Chondrocyte (in vitro differentiated cells): ENCODE data around the gene EPC1. TPM values are rescaled to one million over a fixed set of nuclear protein-coding genes. Genes with fewer than 3 reads are reported as not detected.
"Not testable (repeated sequence)": the region's sequence is repeated elsewhere in the genome, so short reads cannot be mapped to it uniquely, and the experiment has no call there.

Source experiments
- DNase-seq: peaks from one replicate; pipeline ENCODE4 v3.0.0; 2021; ENCODE audit warnings: mixed read lengths, low spot score
- H3K27ac Mint-ChIP-seq: one replicate; pipeline ENCODE4 v1.8.0; 2021; ENCODE audit warnings: mild to moderate bottlenecking, moderate library complexity, mixed read lengths; ENCODE audit not compliant: unreplicated experiment
- H3K27me3 Mint-ChIP-seq: 2 replicates; pipeline ENCODE4 v1.8.0; 2021; ENCODE audit warnings: low read depth, mixed read lengths
- H3K36me3 Mint-ChIP-seq: 2 replicates; pipeline ENCODE4 v1.8.0; 2021; ENCODE audit warnings: low read depth, mixed read lengths
- H3K4me1 Mint-ChIP-seq: 2 replicates; pipeline ENCODE4 v1.8.0; 2021; ENCODE audit warnings: low read depth, mild to moderate bottlenecking, mixed read lengths
- H3K4me3 Mint-ChIP-seq: one replicate; pipeline ENCODE4 v1.8.0; 2021; ENCODE audit warnings: mild to moderate bottlenecking, moderate library complexity, mixed read lengths; ENCODE audit not compliant: unreplicated experiment
- H3K9me3 Mint-ChIP-seq: 2 replicates; pipeline ENCODE4 v1.8.0; 2021; ENCODE audit warnings: low read depth, mixed read lengths
- CTCF ChIP-seq: fragments of 200-600 bp; sonication (generic); IDR thresholded peaks from 2 replicates; pipeline ENCODE4 v1.5.0; 2021; ENCODE audit warnings: antibody characterized with exemption, mild to moderate bottlenecking, moderate library complexity
- total RNA-seq: library from RNA; stranded (reverse); gene quantifications from 3 replicates; pipeline ENCODE4 v1.2.1, GENCODE V29; 2021

EPC1 gene
- total RNA-seq, 1 donor from 2014 or later, result 22.0 TPM

GRCh38 chr10:32226624-32227023, 120.3 kb downstream of the EPC1 start:
- Mint-ChIP-seq H3K27me3 (no peaks in the 10 kb centered on the region), H3K9me3 (no peaks in the 10 kb centered on the region), H3K36me3 (no peaks in the 10 kb centered on the region), H3K27ac (no peak overlapping the region), H3K4me1 (peaks cover 4% of the 10 kb centered on the region), H3K4me3 (no peak overlapping the region)
- no peak for DNase-seq
- no peak for TF ChIP-seq CTCF

DNA sequence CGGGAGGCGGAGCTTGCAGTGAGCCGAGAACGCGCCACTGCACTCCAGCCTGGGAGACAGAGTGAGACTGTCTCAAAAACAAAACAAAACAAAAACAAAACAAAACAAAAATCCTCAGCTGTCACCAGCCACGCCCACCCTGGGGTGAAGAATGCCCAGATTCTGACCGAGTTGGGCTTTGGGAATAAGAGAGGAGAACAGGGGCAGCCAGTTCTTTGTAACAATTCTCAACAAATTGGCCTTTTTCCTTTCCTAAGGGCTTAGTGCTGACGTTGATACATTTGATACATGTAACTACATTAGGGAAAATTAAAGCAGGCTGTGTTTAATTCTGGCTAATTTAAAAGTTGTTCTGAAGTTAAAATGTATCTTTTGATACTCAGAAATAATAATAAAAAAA, 121.0 kb downstream of the EPC1 start:
- Mint-ChIP-seq H3K27ac (no peak overlapping the region), H3K9me3 (no peaks in the 10 kb centered on the region), H3K36me3 (no peaks in the 10 kb centered on the region), H3K4me3 (no peak overlapping the region), H3K4me1 (peaks cover 4% of the 10 kb centered on the region), H3K27me3 (no peaks in the 10 kb centered on the region)
- no peak for TF ChIP-seq CTCF
- DNase-seq, result no peak

DNA sequence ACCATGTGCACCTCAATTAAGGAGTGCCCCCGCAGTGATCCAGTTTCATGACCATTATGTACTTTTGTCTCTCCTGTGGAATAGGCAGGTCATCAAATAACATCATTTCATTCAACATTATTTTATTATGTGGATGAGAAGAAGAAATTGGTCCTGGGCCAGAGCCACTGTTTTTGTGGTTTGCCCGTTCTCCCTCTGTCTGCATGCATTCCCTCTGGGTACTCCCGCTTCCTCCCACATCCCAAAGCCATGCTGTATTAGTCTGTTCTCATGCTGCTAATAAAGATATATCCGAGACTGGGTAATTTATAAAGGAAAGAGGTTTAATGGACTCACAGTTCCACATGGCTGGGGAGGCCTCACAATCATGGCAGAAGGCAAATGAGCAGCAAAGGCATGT, 124.6 kb downstream of the EPC1 start:
- H3K9me3 Mint-ChIP-seq, result peaks cover 18% of the 10 kb centered on the region
- H3K4me3 Mint-ChIP-seq, H3K27me3 Mint-ChIP-seq, H3K27ac Mint-ChIP-seq, DNase-seq, H3K4me1 Mint-ChIP-seq, H3K36me3 Mint-ChIP-seq: not testable (repeated sequence)

- not testable (repeated sequence) for H3K4me3 Mint-ChIP-seq, DNase-seq, H3K27me3 Mint-ChIP-seq, H3K27ac Mint-ChIP-seq, H3K4me1 Mint-ChIP-seq, H3K36me3 Mint-ChIP-seq
- peaks cover 18% of the 10 kb centered on the region for H3K9me3 Mint-ChIP-seq
Measured at GRCh38 chr10:32219156-32219555, 127.8 kb downstream of the EPC1 start.

GRCh38 chr10:32218206-32219044, 128.5 kb downstream of the EPC1 start:
- DNase-seq, H3K4me3 Mint-ChIP-seq, H3K27me3 Mint-ChIP-seq, H3K4me1 Mint-ChIP-seq, H3K27ac Mint-ChIP-seq, H3K36me3 Mint-ChIP-seq: not testable (repeated sequence)
- peaks cover 18% of the 10 kb centered on the region for H3K9me3 Mint-ChIP-seq

Other genes with a start within 250 kb of the EPC1 start
- 7.0 to 13.4 TPM (median 10.2 TPM) in 3 replicates for gene CCDC7, start 99.0 kb upstream of the EPC1 start, total RNA-seq